Endothelial cell of umbilical vein (primary cell): ENCODE results near the gene TRPM8. TPM values are rescaled to one million over a fixed set of nuclear protein-coding genes. Genes with fewer than 3 reads are reported as not detected.

Source experiments
- BruUV-seq: library from RNA; stranded (reverse); fragments of 400-500 nt; replicated peaks from 2 replicates; lab custom pipeline; 2021; lab: Mats Ljungman, UMichigan
- CTCF ChIA-PET: fragments of 300-600, 350-600 bp; sonication (Branson Sonifier 250); formaldehyde crosslinking; loops from one replicate; lab custom pipeline; 2021; ENCODE audit warnings: antibody characterized with exemption, inconsistent platforms; lab: Charles Lee
- POLR2A ChIA-PET: fragments of 300-600, 350-600 bp; sonication (Branson Sonifier 250); formaldehyde crosslinking; loops from one replicate; lab custom pipeline; 2021; ENCODE audit warnings: antibody characterized with exemption, inconsistent platforms; lab: Charles Lee
- DNase-seq: peaks from one replicate; pipeline ENCODE4 v3.0.0-alpha.2; 2011; ENCODE audit warnings: low read depth, low spot score
- FAIRE-seq: peaks from 2 replicates; lab custom pipeline; 2011; peaks lifted over from hg19 to GRCh38; lab: Jason Lieb, UNC
- H2AFZ ChIP-seq: 2 replicates; pipeline ENCODE4 v1.6.0; 2012; ENCODE audit warnings: low read depth, low read length, control low read depth, inconsistent platforms
- H3K27ac ChIP-seq: 2 replicates; pipeline ENCODE4 v1.5.1; 2011; ENCODE audit warnings: low read depth, mild to moderate bottlenecking, control low read depth, low read length, moderate library complexity; ENCODE audit not compliant: insufficient read depth
- H3K27me3 ChIP-seq, 2 experiments: 2 replicates each; pipeline versions ENCODE4 v1.6.0 to v1.6.1; 2011; ENCODE audit warnings: low read length in 2 of 2, mixed read lengths in 1 of 2; ENCODE audit not compliant: control insufficient read depth in 2 of 2, insufficient read depth in 2 of 2
- H3K36me3 ChIP-seq, 2 experiments: 2 replicates in 1 of 2; 3 replicates in 1 of 2; pipeline ENCODE4 v1.5.1; 2011; ENCODE audit warnings: low read length in 2 of 2, mild to moderate bottlenecking in 1 of 2, moderate library complexity in 1 of 2; ENCODE audit not compliant: control insufficient read depth in 2 of 2, insufficient read depth in 2 of 2; ENCODE audit errors: extremely low read depth in 1 of 2
- H3K4me1 ChIP-seq: 3 replicates; pipeline ENCODE4 v1.5.1; 2011; ENCODE audit warnings: mild to moderate bottlenecking, low read length; ENCODE audit not compliant: control insufficient read depth, insufficient read depth; ENCODE audit errors: extremely low read depth
- H3K4me2 ChIP-seq: 2 replicates; pipeline ENCODE4 v1.6.1; 2011; ENCODE audit warnings: low read length, control low read depth, mixed read lengths; ENCODE audit not compliant: insufficient read depth
- H3K4me3 ChIP-seq, 3 experiments: fragments of 200-600 bp in 1 of 3; sonication (generic), shearing (Covaris generic) in 1 of 3; replicated peaks in 1 of 3; 2 replicates each; pipeline ENCODE4 v1.5.1; 2011 to 2016; ENCODE audit warnings: control low read depth in 3 of 3, low read length in 3 of 3, mild to moderate bottlenecking in 2 of 3, inconsistent platforms in 1 of 3, low read depth in 1 of 3, moderate library complexity in 1 of 3; ENCODE audit not compliant: insufficient read depth in 1 of 3
- H3K79me2 ChIP-seq: 2 replicates; pipeline ENCODE4 v1.6.0; 2012; ENCODE audit warnings: low read length, inconsistent platforms; ENCODE audit not compliant: control insufficient read depth, insufficient read depth
- H3K9ac ChIP-seq: replicated peaks from 2 replicates; pipeline ENCODE3; 2011; ENCODE audit warnings: low read length, control low read depth; ENCODE audit not compliant: insufficient read depth; ENCODE audit errors: extremely low read depth
- H3K9me1 ChIP-seq: replicated peaks from 3 replicates; pipeline ENCODE4 v1.6.0; 2011; ENCODE audit warnings: mild to moderate bottlenecking, low read length; ENCODE audit not compliant: control insufficient read depth, insufficient read depth; ENCODE audit errors: extremely low read depth
- H3K9me3 ChIP-seq: replicated peaks from 2 replicates; pipeline ENCODE4 v1.5.1; 2012; ENCODE audit warnings: low read length, inconsistent platforms; ENCODE audit not compliant: control insufficient read depth, insufficient read depth
- H4K20me1 ChIP-seq: replicated peaks from 2 replicates; pipeline ENCODE3; 2011; ENCODE audit warnings: mild to moderate bottlenecking, low read length; ENCODE audit not compliant: control insufficient read depth, insufficient read depth; ENCODE audit errors: extremely low read depth
- EZH2 ChIP-seq: IDR thresholded peaks from 2 replicates; pipeline ENCODE4 v1.6.1; 2012; ENCODE audit warnings: borderline replicate concordance, low read depth, mild to moderate bottlenecking, moderate library complexity, low read length, inconsistent platforms; ENCODE audit not compliant: severe bottlenecking
- FOS ChIP-seq: IDR thresholded peaks from 2 replicates; pipeline ENCODE4 v1.6.1; 2011; ENCODE audit warnings: mild to moderate bottlenecking, low read length, moderate library complexity, borderline replicate concordance; ENCODE audit not compliant: insufficient read depth
- GATA2 ChIP-seq: IDR thresholded peaks from 2 replicates; pipeline ENCODE4 v1.7.0; 2011; ENCODE audit warnings: low read depth, mild to moderate bottlenecking, moderate library complexity, mixed read lengths, low read length; ENCODE audit not compliant: insufficient read length, insufficient read depth
- JUN ChIP-seq: IDR thresholded peaks from 2 replicates; pipeline ENCODE4 v1.6.1; 2011; ENCODE audit warnings: borderline replicate concordance, low read depth; ENCODE audit not compliant: insufficient read length, insufficient read depth
- MYC ChIP-seq: IDR thresholded peaks from one replicate; pipeline ENCODE4 v1.6.1; 2011; ENCODE audit warnings: mild to moderate bottlenecking, low read depth, low read length
- POLR2A ChIP-seq: IDR thresholded peaks from 2 replicates; pipeline ENCODE4 v1.6.1; 2012; ENCODE audit warnings: low read depth, mild to moderate bottlenecking, control low read depth, low read length
- POLR2AphosphoS5 ChIP-seq: IDR thresholded peaks from 2 replicates; pipeline ENCODE4 v1.6.1; 2012; ENCODE audit warnings: low read depth, mild to moderate bottlenecking, control low read depth, low read length, moderate library complexity; ENCODE audit not compliant: insufficient read depth
- dilution Hi-C: fragments of 300-500 bp; cut with MboI; formaldehyde crosslinking; loops from one replicate; pipeline ENCODE4 v1.15.0; 2019; ENCODE audit warnings: low sequenced_read_pairs; ENCODE audit not compliant: extremely low pct_ligation_motif_present
- intact Hi-C: fragments of 100-400 bp; cut with micrococcal nuclease; formaldehyde crosslinking; loops from one replicate; pipeline ENCODE4 v1.10.0; 2022
- polyA plus RNA-seq, 4 experiments: library from polyadenylated mRNA; depleted of rRNA in 3 of 4; stranded (reverse) in 3 of 4; unstranded in 1 of 4; fragments of >200 nt; gene quantifications; 2 replicates each; pipeline versions ENCODE4 v1.2.1 to v1.2.3, GENCODE V29; 2011 to 2012; ENCODE audit warnings: missing spikeins in 1 of 4
- total RNA-seq: library from RNA; stranded (reverse); gene quantifications from 2 replicates; pipeline ENCODE4 v1.2.3, GENCODE V29; 2021
- TF ChIP-seq, protein P1 (sequence below), 2 donors: IDR thresholded peaks; 1 replicate in 1 of 2; 2 replicates in 1 of 2; pipeline ENCODE4 v1.5.1; 2011; ENCODE audit warnings: low read length in 2 of 2, mild to moderate bottlenecking in 2 of 2, moderate library complexity in 2 of 2, control low read depth in 1 of 2, inconsistent platforms in 1 of 2, low read depth in 1 of 2; ENCODE audit not compliant: insufficient read depth in 1 of 2; ENCODE audit errors: extremely low read depth in 1 of 2
- TF ChIP-seq, protein P2 (sequence below): IDR thresholded peaks from 2 replicates; pipeline ENCODE4 v1.6.1; 2011; ENCODE audit not compliant: insufficient read depth, insufficient read length

Gene TRPM8
- total and polyA plus RNA-seq, 2 donors (not counting 3 experiments of a cell fraction or from before 2014, with no cell fraction given): not detected

DNA sequence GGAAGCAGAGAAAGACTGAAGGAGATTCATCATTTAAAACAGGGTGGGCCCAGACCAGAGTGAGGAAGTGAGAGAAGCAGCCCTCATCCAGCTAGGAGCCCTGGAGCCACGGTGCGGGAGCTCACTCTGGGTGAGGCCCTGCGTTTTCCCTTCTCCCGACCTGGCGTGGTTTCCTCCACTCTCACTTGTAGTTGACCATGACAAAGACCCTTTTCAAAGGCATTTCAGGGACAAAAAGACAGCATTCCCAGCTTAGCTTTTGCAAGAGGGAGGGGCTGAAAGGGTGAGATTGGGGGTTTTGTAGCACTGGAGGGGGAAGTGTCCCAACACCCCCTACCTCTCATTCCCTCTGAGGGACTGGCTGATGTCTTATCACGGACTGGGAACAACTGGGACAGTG, 56.6 kb downstream of the TRPM8 start:
- intact Hi-C loops (loop anchor here (1.0 to 10.0 kb wide), 6 partner anchors 59 to 1144 kb away; partner anchors contain the start of gene SH3BP4), dilution Hi-C loops (no loop called here)
- CTCF ChIA-PET: interaction anchor here (1.4 to 5.6 kb wide), 5 partner anchors 56 to 1133 kb away, joined by 3 to 74 read pairs (median 6); no protein-coding TSS in a partner anchor
- Histone ChIP-seq H3K4me3 (no peak overlapping the region), H3K36me3 (no peaks in the 10 kb centered on the region), H3K9me3 (no peaks in the 10 kb centered on the region), H3K4me1 (peaks cover 13% of the 10 kb centered on the region), H4K20me1 (no peaks in the 10 kb centered on the region), H3K27ac (no peak overlapping the region), H3K4me2 (no peak overlapping the region), H2AFZ (no peak overlapping the region), H3K79me2 (no peaks in the 10 kb centered on the region), H3K27me3 (no peaks in the 10 kb centered on the region), H3K9ac (no peak overlapping the region), H3K9me1 (no peaks in the 10 kb centered on the region)
- DNase-seq: no peak
- no TSS peak for BruUV-seq
- FAIRE-seq: no peak
- POLR2A ChIA-PET: no interaction called here
- no peak for TF ChIP-seq FOS
- TF ChIP-seq, protein P1, sequence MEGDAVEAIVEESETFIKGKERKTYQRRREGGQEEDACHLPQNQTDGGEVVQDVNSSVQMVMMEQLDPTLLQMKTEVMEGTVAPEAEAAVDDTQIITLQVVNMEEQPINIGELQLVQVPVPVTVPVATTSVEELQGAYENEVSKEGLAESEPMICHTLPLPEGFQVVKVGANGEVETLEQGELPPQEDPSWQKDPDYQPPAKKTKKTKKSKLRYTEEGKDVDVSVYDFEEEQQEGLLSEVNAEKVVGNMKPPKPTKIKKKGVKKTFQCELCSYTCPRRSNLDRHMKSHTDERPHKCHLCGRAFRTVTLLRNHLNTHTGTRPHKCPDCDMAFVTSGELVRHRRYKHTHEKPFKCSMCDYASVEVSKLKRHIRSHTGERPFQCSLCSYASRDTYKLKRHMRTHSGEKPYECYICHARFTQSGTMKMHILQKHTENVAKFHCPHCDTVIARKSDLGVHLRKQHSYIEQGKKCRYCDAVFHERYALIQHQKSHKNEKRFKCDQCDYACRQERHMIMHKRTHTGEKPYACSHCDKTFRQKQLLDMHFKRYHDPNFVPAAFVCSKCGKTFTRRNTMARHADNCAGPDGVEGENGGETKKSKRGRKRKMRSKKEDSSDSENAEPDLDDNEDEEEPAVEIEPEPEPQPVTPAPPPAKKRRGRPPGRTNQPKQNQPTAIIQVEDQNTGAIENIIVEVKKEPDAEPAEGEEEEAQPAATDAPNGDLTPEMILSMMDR (IDR thresholded peaks at IDR 0.05; ENCODE audit: extremely low read depth in 1 of 2, insufficient read depth in 1 of 2, low read depth in 1 of 2, low read length in 2 of 2): no peak
- no peak for TF ChIP-seq JUN
- TF ChIP-seq GATA2: no peak
- TF ChIP-seq EZH2: no peak
- no peak for TF ChIP-seq POLR2AphosphoS5
- TF ChIP-seq MYC: no peak
- TF ChIP-seq POLR2A: no peak
- TF ChIP-seq, protein P2, sequence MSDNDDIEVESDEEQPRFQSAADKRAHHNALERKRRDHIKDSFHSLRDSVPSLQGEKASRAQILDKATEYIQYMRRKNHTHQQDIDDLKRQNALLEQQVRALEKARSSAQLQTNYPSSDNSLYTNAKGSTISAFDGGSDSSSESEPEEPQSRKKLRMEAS: no peak
